ENCODE measurements around the gene TAOK3. TPM values are rescaled to one million over a fixed set of nuclear protein-coding genes. Genes with fewer than 3 reads are reported as not detected.
A peak's percentile ranks its signal among the peaks of the same experiment; 100 is the strongest.

The TAOK3 gene
- total and polyA plus RNA-seq, 2 donors (not counting 1 experiment from before 2014, with no cell fraction given) = 30.0 to 80.4 TPM

DNA sequence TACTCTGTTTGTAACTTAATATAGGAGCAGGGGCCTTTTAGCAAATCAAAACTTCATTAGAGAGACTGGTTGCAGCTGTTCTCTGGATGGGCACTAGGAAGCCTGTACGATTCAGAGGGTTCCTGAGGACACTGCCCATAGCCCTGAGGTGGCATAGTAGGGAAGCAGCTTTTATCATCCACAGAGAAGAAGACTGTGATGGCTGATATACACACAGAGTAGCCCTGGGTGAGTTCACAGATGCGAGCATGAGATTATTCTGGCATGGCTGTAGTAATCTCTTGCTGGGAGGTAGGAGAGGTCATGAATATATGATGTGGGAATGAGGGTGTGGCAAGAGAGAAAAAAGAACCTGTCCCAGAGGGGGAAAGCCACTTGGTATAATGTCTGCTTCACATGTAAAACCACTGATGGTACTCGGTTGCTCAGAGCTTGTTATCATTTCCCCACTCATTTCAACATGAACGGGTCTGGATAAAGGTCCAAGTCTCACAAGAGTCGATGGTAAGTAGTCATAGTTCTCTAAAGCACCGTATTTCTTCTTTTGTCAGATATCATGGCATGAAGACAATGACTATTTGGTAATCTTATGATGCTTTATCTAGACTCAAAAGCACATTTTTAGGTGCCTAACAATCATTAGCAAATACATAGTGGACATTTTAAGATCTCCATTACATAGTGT is 184.8 kb downstream of the TAOK3 start:
- peaks cover 7% of the 10 kb centered on the region for H3K4me1 Mint-ChIP-seq
- Histone ChIP-seq H3K79me2 (ENCODE audit: control insufficient read depth, insufficient read depth, low read length) (no peaks in the 10 kb centered on the region), H3K9ac (ENCODE audit: low read length) (no peak overlapping the region), H3K27ac (ENCODE audit: low read length in 2 of 2) (peak overlapping the region in 1 of 2 donors; percentile 9), H3K4me1 (ENCODE audit: control insufficient read depth in 2 of 2, insufficient read depth in 2 of 2, low read length in 2 of 2) (no peaks in the 10 kb centered on the region), H2AFZ (ENCODE audit: insufficient read depth, low read depth, low read length, poor library complexity, severe bottlenecking) (no peak overlapping the region), H3K36me3 (replicated peaks in 1 of 2; ENCODE audit: control extremely low read depth in 1 of 2, control insufficient read depth in 1 of 2, extremely low read depth in 1 of 2, insufficient read depth in 2 of 2, low read length in 1 of 2) (peaks cover 9 to 37% of the 10 kb centered on the region in 2 experiments), H3K4me3 (ENCODE audit: control extremely low read depth in 1 of 5, extremely low read depth in 1 of 5, insufficient read depth in 1 of 5, low read depth in 2 of 5, low read length in 4 of 5) (no peak overlapping the region), H3K9me3 (ENCODE audit: control extremely low read depth in 1 of 3, control insufficient read depth in 2 of 3, insufficient read depth in 1 of 3, low read length in 2 of 3) (no peaks in the 10 kb centered on the region), H3K27me3 (replicated peaks in 1 of 4; ENCODE audit: control extremely low read depth in 1 of 4, control insufficient read depth in 3 of 4, insufficient read depth in 4 of 4, low read length in 3 of 4) (no peaks in the 10 kb centered on the region), H4K20me1 (ENCODE audit: control insufficient read depth, insufficient read depth, low read length, poor library complexity, severe bottlenecking) (no peaks in the 10 kb centered on the region), H3K4me2 (replicated peaks; ENCODE audit: low read depth, low read length, poor library complexity, severe bottlenecking) (no peak overlapping the region)
- ChIA-PET CTCF (no interaction called here), POLR2A (interaction anchor here (1.0 kb wide), 1 partner anchor 188 kb away, joined by 3 read pairs; the partner anchor contains the start of gene SUDS3)
- H3K27me3 Mint-ChIP-seq = no peaks in the 10 kb centered on the region
- DNase-seq = no peak
- intact Hi-C loops (cut with micrococcal nuclease) = loop anchor here (10.0 kb wide), 1 partner anchor 47 kb away; no protein-coding TSS in a partner anchor
- TF ChIP-seq CTCF (IDR thresholded peaks at IDR 0.05) (no peak), EZH2 (IDR thresholded peaks at IDR 0.05; ENCODE audit: borderline replicate concordance, insufficient read depth, low read depth, low read length, poor library complexity, severe bottlenecking) (no peak)
- H3K4me3 Mint-ChIP-seq = no peak overlapping the region
- H3K27ac Mint-ChIP-seq = peak overlapping the region; percentile 48
- no peaks in the 10 kb centered on the region for H3K9me3 Mint-ChIP-seq (ENCODE audit: insufficient read depth)
- 93% methylated on average over 3 of the region's 6 CpGs for WGBS (ENCODE audit: insufficient coverage)
- no peak for ATAC-seq (ENCODE audit: low read depth)

Measured in B cell (primary cell).